Stimulated activated memory B cell treated with anti-CD40 and anti-IgM and Interleukin-4, amounts not matched to agents 10 μg/mL and 1 μg/mL and 100 μg/mL, for 72 hours (primary cell): Measurements from ENCODE around the gene ASIC3.
"Not testable (repeated sequence)": the region's sequence is repeated elsewhere in the genome, so short reads cannot be mapped to it uniquely, and the experiment has no call there.

ENCODE experiments used
- ATAC-seq: fragments of 150-1000 bp; cut with Tn5 transposase; 2 replicates; pipeline ENCODE4 v1.10.0; 2021
- H3K27ac Mint-ChIP-seq: one replicate; pipeline ENCODE4 v1.8.0; 2022; ENCODE audit warnings: mild to moderate bottlenecking, mixed read lengths
- H3K27me3 Mint-ChIP-seq: one replicate; pipeline ENCODE4 v1.8.0; 2022; ENCODE audit warnings: mixed read lengths
- H3K36me3 Mint-ChIP-seq: one replicate; pipeline ENCODE4 v1.8.0; 2022; ENCODE audit warnings: mixed read lengths
- H3K4me1 Mint-ChIP-seq: one replicate; pipeline ENCODE4 v1.8.0; 2022; ENCODE audit warnings: mixed read lengths
- H3K4me3 Mint-ChIP-seq: one replicate; pipeline ENCODE4 v1.8.0; 2022; ENCODE audit warnings: mild to moderate bottlenecking, moderate library complexity, mixed read lengths
- H3K9me3 Mint-ChIP-seq: one replicate; pipeline ENCODE4 v1.8.0; 2022; ENCODE audit warnings: mixed read lengths

The ASIC3 gene

DNA sequence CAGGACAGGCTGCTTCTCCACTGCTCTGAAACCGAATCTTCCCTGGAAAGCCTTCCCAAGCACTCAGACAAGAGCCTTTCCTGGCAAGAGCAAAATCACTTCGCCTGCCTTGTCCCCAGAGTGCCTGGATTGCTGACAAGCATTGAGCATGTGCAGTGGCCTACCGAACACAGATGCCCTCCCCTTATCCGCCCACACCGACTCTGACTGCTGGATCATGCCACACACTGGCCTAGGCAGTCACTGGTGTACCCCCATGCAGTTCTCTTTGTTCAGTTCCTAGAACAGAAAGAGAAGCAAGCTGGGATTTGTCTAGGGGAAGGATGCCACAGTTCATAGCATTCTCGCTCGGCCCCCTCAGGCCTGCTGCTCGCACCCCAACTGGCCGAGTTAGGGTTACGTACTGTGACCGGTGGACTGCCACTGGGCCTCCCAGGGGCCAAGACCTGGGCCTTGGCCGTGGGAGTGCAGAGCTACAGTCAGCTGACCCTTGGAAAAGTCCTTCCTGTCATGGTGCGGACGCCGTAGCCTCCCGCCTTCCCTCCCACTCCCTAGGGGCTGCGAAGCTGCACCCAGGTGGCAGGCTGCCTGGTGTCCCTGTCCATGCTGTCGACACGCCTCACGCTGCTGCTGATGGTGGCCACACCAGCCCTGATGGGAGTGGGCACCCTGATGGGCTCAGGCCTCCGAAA, 13.2 kb upstream of the ASIC3 start:
- peaks cover 15% of the 10 kb centered on the region for H3K4me1 Mint-ChIP-seq
- no peak overlapping the region for H3K4me3 Mint-ChIP-seq
- H3K36me3 Mint-ChIP-seq, result peaks cover 25% of the 10 kb centered on the region
- ATAC-seq, result no peak
- no peaks in the 10 kb centered on the region for H3K27me3 Mint-ChIP-seq
- H3K9me3 Mint-ChIP-seq, result no peaks in the 10 kb centered on the region
- H3K27ac Mint-ChIP-seq, result no peak overlapping the region

DNA sequence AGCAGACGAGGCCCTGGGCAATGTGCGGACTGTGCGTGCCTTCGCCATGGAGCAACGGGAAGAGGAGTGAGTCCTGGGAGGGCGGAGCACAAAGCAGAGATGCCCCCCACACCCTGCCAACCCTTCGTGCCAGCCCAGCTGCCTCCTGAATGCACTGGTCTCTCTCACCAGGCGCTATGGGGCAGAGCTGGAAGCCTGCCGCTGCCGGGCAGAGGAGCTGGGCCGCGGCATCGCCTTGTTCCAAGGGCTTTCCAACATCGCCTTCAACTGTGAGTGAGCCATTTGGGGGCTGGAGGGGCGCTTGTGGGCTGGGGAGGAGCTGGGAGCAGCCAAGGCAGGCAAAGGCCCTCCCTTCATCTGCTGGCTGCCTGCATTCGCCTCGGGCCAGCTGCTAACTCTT, 12.4 kb upstream of the ASIC3 start:
- Mint-ChIP-seq H3K36me3 (peaks cover 25% of the 10 kb centered on the region), H3K27me3 (no peaks in the 10 kb centered on the region), H3K27ac (no peak overlapping the region), H3K4me1 (peaks cover 17% of the 10 kb centered on the region), H3K9me3 (no peaks in the 10 kb centered on the region), H3K4me3 (no peak overlapping the region)
- no peak for ATAC-seq

DNA sequence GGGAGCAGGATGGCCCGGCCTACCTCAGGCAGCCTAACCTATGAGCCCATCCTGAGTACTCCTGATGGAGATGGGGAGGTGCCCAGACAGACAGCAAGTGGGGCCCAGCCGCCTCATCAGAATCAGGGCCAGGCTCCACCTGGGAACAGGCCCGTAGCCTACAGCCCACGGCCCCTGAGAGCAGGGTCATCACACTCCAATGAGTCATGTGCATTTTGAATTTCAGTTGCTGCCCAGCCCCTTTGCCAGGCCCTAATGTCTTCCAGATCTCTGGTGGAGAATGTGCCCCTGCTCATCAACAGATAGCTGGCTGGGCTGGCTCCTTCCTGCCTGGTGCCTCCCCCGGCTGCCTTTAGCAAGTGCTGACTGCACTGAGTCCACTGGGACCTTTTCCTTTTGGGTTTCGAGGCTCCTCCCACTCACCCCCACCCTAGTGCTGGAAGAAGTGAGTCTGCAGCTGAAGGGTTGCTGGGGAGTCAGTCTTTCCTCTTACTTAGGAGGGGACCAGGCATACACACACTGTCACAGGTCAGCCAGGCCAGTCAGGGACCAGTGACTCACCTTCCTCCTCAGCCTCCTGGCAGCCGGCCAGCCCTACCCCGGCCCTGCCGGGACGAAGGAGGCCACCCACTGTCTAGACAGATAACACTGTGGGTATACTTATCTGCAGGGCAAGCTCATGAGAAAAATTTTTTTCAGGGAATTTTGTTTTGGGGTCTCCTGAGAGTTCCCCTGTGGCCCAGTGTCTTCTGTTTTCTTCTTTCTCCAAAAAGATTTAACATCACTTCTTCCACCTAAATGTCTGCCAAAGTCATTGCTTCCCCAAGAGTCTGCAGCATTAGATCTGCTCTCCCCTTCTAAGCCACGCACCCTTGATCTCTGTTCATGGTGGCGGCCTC, 9.1 kb upstream of the ASIC3 start:
- Mint-ChIP-seq H3K9me3 (no peaks in the 10 kb centered on the region), H3K27me3 (no peaks in the 10 kb centered on the region), H3K4me1 (peaks cover 17% of the 10 kb centered on the region), H3K36me3 (peaks cover 27% of the 10 kb centered on the region), H3K4me3 (no peak overlapping the region), H3K27ac (peak overlapping the region; percentile 69)
- ATAC-seq, result peak; percentile 86

DNA sequence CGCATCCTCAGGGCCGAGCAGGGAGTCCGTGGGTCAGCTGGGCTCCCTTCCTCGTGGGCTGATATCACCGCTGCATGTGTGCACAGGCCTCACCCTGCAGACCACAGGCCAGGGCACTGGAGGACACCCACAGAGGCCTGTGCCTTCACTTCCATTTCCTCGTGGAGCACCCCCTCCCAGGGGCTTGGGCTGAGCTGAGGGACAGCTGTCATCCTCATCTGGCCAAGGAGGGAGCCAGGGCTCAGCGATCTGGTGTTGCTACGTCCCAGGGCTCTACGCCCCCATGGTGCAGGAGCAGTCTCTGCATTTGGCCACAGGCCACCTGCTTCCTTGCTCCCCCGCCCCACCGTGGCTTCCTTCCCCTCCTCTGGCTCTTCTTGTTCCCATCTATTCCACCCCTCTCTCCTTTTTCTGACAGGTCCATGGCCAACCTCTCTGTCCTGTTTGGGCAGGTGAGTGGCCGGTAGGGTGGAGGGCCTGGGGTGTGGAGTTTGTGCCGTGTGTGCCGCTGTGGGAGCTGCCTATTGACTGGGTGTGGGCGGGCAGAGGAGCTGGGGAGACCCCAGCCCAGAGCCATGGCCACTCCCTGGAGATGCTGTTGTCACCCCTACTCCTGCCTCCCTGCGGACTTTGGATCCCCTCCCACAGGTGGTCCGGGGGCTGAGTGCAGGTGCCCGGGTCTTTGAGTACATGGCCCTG, 8.3 kb upstream of the ASIC3 start:
- peak overlapping the region; percentile 69 for H3K27ac Mint-ChIP-seq
- no peaks in the 10 kb centered on the region for H3K9me3 Mint-ChIP-seq
- H3K36me3 Mint-ChIP-seq, result peaks cover 27% of the 10 kb centered on the region
- H3K27me3 Mint-ChIP-seq, result no peaks in the 10 kb centered on the region
- no peak overlapping the region for H3K4me3 Mint-ChIP-seq
- no peak for ATAC-seq
- H3K4me1 Mint-ChIP-seq, result peaks cover 17% of the 10 kb centered on the region

DNA sequence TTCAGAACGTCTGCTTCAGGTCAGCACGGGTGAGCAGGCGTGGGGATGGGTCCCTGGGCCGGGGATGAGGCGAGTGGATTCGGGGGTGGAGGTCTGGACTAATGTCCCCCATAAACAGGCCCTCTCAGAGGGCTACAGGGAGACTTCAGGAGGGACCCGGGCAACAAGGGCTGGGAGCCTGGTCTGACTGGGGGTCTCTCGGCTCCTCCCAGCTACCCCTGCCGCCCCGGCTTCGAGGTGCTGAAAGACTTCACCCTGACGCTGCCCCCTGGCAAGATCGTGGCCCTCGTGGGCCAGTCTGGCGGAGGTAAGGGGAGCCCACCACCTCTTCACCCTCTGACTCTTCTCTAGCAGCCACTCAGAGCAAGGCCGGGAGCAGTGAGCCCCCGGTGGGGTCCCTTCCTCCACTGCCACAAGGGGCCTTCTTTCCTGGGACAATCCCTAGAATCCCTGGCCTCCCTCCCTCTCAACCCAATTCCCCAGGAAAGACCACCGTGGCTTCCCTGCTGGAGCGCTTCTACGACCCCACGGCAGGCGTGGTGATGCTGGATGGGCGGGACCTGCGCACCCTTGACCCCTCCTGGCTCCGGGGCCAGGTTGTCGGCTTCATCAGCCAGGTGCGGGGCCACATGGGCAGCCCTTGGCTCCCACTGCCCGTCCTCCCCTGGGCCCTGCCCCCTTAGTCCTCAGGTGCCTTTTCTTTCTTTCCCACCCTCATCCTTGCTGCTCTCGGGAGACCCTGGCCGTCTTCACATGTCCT, 7.5 kb upstream of the ASIC3 start:
- no peaks in the 10 kb centered on the region for H3K9me3 Mint-ChIP-seq
- no peak overlapping the region for H3K4me3 Mint-ChIP-seq
- peaks cover 24% of the 10 kb centered on the region for H3K36me3 Mint-ChIP-seq
- no peak overlapping the region for H3K27ac Mint-ChIP-seq
- no peaks in the 10 kb centered on the region for H3K27me3 Mint-ChIP-seq
- H3K4me1 Mint-ChIP-seq, result peaks cover 17% of the 10 kb centered on the region
- ATAC-seq, result no peak

DNA sequence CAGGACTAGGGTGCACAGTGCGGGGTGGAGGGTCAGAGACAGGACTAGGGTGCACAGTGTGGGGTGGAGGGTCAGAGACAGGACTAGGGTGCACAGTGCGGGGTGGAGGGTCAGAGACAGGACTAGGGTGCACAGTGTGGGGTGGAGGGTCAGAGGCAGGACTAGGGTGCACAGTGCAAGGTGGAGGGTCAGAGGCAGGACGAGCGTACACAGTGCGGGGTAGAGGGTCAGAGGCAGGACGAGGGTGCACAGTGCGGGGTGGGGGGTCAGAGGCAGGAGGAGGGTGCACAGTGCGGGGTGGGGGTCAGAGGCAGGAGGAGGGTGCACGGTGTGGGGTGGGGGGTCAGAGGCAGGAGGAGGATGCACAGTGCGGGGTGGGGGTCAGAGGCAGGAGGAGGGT, 4.9 kb upstream of the ASIC3 start:
- peaks cover 13% of the 10 kb centered on the region for H3K36me3 Mint-ChIP-seq
- peaks cover 18% of the 10 kb centered on the region for H3K4me1 Mint-ChIP-seq
- not testable (repeated sequence) for H3K27ac Mint-ChIP-seq, H3K4me3 Mint-ChIP-seq, H3K27me3 Mint-ChIP-seq, ATAC-seq, H3K9me3 Mint-ChIP-seq

DNA sequence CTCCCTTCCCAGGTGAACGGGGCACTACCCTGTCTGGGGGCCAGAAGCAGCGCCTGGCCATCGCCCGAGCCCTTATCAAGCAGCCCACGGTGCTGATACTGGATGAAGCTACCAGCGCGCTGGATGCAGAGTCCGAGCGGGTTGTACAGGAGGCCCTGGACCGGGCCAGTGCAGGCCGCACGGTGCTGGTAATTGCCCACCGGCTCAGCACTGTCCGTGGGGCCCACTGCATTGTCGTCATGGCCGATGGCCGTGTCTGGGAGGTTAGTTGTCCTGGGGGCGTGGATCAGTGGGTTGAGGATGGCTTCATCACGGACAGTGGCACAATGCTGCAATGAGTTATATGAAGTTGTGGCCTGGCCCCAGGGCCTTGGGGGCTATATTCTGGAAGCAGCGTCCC, 4.4 kb upstream of the ASIC3 start:
- Mint-ChIP-seq H3K27ac (no peak overlapping the region), H3K4me3 (no peak overlapping the region), H3K4me1 (peaks cover 19% of the 10 kb centered on the region), H3K36me3 (peaks cover 13% of the 10 kb centered on the region), H3K9me3 (no peaks in the 10 kb centered on the region), H3K27me3 (no peaks in the 10 kb centered on the region)
- no peak for ATAC-seq

DNA sequence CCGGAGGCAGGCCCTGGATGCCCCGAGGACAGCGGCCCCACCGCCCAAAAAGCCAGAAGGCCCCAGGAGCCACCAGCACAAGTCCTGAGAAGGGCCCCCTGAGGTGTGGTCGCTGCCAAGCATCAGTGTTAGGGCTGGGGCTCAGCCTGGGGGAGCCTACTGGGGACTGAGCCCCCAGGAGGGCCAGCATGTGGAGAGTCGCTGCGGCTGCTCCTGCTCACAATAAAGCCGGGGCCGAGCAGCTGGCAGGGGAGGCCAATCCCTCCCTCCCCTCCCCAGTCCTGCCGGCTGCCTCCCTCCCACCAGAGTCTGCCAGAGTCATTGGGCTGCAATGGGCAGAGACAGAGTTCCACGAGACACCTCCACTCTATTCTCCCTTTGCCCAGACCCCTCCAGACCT, 3.1 kb upstream of the ASIC3 start:
- Mint-ChIP-seq H3K27ac (no peak overlapping the region), H3K36me3 (peaks cover 13% of the 10 kb centered on the region), H3K9me3 (no peaks in the 10 kb centered on the region), H3K4me1 (peaks cover 6% of the 10 kb centered on the region), H3K4me3 (no peak overlapping the region), H3K27me3 (peaks cover 7% of the 10 kb centered on the region)
- ATAC-seq, result no peak

DNA sequence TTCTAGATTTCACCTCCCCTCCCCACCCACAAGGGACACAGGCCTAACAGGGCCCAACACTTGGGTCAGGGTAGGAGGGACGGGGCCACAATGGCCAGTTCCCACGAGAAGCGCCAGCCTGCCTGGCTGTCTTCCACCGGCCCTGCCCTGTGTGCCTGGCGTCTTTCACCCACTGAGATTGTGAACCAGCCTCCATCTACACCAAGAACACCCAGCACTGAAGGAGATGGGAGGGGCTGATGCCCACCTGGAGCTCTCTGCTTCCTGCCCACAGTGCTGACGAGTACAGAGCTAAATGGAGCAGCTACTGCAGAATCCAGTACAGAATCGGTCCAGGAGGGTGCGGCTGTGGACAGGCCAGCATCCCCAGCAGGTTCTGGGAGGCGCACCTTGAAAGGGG, 2.4 kb upstream of the ASIC3 start:
- peaks cover 13% of the 10 kb centered on the region for H3K36me3 Mint-ChIP-seq
- peaks cover 5% of the 10 kb centered on the region for H3K4me1 Mint-ChIP-seq
- ATAC-seq, result no peak
- peaks cover 11% of the 10 kb centered on the region for H3K27me3 Mint-ChIP-seq
- H3K9me3 Mint-ChIP-seq, result no peaks in the 10 kb centered on the region
- H3K27ac Mint-ChIP-seq, result no peak overlapping the region
- no peak overlapping the region for H3K4me3 Mint-ChIP-seq

DNA sequence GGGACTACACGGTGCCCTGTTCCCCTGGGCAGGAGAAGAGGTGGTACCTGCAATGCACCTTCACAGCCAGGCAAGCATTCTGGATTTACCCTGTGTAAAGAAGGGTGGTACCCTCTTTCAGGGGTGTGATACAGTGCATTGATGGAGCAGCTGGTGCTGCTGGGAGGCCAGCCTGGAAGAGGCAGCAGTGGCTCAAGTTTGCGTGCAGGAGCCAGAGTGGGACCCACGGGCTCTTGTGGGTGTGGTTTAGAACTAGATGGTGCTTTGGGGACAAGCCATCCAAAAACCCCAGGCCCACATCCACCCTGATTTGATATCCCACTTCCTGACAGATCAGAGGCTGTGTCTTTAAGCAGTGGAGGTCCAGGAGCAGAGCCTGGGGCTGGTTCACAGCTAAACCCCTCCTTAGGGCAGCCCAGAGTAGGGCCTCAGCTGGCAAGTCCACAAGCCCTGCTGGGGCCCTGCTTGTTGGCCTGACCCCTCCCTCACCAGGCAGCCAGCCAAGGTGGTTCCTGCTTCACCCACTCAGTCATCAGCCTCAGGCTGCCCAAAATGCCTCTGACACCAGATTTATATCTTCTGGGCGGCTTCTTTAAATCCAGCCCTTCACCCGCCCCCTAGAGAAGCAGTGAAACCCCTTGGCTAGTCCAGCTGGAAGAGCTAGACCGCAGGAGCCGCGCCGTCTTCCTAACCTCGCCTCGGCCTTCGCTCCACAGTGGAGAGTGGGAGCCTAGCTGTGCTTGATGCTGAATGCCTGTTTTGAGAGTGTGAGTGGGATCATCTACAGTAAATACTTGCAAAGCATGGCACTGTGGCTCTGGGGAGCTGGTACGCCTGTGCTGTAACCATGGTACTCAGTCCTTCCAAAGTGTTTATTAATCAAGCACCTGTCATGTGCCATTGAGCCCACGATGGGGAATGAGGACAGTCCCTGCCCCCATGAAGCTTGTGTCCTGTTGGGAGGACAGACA, 1.4 kb upstream of the ASIC3 start:
- H3K9me3 Mint-ChIP-seq, result no peaks in the 10 kb centered on the region
- no peak for ATAC-seq
- peaks cover 10% of the 10 kb centered on the region for H3K4me1 Mint-ChIP-seq
- H3K27me3 Mint-ChIP-seq, result peaks cover 15% of the 10 kb centered on the region
- no peak overlapping the region for H3K4me3 Mint-ChIP-seq
- H3K27ac Mint-ChIP-seq, result no peak overlapping the region
- H3K36me3 Mint-ChIP-seq, result peaks cover 8% of the 10 kb centered on the region

DNA sequence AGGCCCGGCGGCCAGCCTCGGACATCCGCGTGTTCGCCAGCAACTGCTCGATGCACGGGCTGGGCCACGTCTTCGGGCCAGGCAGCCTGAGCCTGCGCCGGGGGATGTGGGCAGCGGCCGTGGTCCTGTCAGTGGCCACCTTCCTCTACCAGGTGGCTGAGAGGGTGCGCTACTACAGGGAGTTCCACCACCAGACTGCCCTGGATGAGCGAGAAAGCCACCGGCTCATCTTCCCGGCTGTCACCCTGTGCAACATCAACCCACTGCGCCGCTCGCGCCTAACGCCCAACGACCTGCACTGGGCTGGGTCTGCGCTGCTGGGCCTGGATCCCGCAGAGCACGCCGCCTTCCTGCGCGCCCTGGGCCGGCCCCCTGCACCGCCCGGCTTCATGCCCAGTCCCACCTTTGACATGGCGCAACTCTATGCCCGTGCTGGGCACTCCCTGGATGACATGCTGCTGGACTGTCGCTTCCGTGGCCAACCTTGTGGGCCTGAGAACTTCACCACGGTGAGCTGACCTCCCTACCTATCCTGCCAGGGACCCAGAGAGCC, 656 bp downstream of the ASIC3 start:
- peaks cover 27% of the 10 kb centered on the region for H3K27me3 Mint-ChIP-seq
- no peak overlapping the region for H3K4me3 Mint-ChIP-seq
- no peak overlapping the region for H3K27ac Mint-ChIP-seq
- H3K4me1 Mint-ChIP-seq, result peaks cover 10% of the 10 kb centered on the region
- H3K9me3 Mint-ChIP-seq, result no peaks in the 10 kb centered on the region
- no peak for ATAC-seq
- peaks cover 21% of the 10 kb centered on the region for H3K36me3 Mint-ChIP-seq

DNA sequence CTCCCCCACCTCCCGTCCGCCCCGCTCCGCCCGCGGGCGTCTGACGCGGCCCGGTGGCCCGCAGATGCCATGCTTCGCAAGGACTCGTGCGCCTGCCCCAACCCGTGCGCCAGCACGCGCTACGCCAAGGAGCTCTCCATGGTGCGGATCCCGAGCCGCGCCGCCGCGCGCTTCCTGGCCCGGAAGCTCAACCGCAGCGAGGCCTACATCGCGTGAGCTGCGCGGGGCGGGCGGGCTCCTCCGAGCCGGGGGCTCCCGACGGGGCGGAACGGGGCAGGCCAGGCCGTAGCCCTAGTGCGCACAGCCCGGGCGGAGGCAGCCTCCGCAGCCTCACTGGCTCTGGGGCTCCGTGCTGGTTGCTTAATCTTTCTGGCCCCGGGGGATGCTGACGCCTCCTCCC, 2.8 kb downstream of the ASIC3 start:
- ATAC-seq, result peak; percentile 14
- peaks cover 10% of the 10 kb centered on the region for H3K4me1 Mint-ChIP-seq
- peaks cover 31% of the 10 kb centered on the region for H3K36me3 Mint-ChIP-seq
- no peaks in the 10 kb centered on the region for H3K9me3 Mint-ChIP-seq
- H3K4me3 Mint-ChIP-seq, result no peak overlapping the region
- peaks cover 27% of the 10 kb centered on the region for H3K27me3 Mint-ChIP-seq
- no peak overlapping the region for H3K27ac Mint-ChIP-seq

DNA sequence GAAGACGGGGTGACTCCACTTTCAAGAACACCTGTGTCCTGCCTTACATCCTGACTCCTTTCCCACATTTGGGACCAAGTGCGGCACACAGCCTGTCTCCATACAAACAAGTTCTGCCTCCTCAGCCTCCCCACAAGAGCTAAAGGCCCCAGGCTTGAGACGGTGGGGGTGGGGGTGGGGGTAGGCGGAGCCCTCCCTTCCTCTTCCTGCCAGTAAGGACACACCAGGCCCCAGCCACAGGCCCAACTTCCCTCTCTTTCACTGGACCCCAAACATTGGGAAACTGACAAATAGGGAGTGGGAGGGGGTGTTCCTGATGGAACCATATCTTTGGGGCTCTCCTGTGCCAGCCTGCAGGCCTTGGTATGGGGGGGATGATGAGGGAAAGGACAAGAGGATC, 4.8 kb downstream of the ASIC3 start:
- no peak overlapping the region for H3K4me3 Mint-ChIP-seq
- peaks cover 27% of the 10 kb centered on the region for H3K27me3 Mint-ChIP-seq
- no peaks in the 10 kb centered on the region for H3K9me3 Mint-ChIP-seq
- peaks cover 31% of the 10 kb centered on the region for H3K36me3 Mint-ChIP-seq
- no peak for ATAC-seq
- peaks cover 23% of the 10 kb centered on the region for H3K4me1 Mint-ChIP-seq
- no peak overlapping the region for H3K27ac Mint-ChIP-seq

DNA sequence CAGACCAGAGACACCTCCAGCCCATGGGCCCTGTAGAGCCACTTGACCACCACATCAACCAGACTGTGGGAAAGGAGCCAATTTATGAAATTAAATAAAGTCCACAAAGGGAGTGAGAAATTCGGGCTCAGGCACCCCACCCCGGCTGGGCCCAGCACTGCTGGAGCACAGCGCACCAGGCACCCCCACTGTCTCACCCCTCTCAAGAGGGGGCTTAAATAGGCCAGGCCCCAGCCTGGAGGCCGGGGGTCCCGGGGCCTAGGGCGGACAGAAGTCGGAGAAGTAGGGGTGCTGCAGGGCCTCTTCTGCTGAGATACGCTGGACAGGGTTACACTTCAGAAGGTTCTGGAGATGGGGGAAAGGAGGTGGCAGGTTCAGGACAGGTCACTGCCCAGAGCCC, 5.4 kb downstream of the ASIC3 start:
- Mint-ChIP-seq H3K9me3 (no peaks in the 10 kb centered on the region), H3K36me3 (peaks cover 31% of the 10 kb centered on the region), H3K27ac (no peak overlapping the region), H3K27me3 (peaks cover 27% of the 10 kb centered on the region), H3K4me1 (peaks cover 25% of the 10 kb centered on the region), H3K4me3 (no peak overlapping the region)
- ATAC-seq, result no peak
